A549 (cell line): ENCODE measurements around the gene RNF227. TPM values are rescaled to one million over a fixed set of nuclear protein-coding genes. Genes with fewer than 3 reads are reported as not detected.
"Not testable (repeated sequence)": the region's sequence is repeated elsewhere in the genome, so short reads cannot be mapped to it uniquely, and the experiment has no call there.

Experiments used
- ATAC-seq, 2 experiments: fragments of 200-7000 bp in 1 of 2; fragments of >200 bp in 1 of 2; cut with Nextera tagmentation in 1 of 2; cut with Tn5 transposase in 1 of 2; 3 replicates each; pipeline versions ENCODE4 v1.8.0 to v1.9.1; 2018 to 2020; ENCODE audit warnings: mild to moderate bottlenecking in 1 of 2, moderate library complexity in 1 of 2
- CTCF ChIA-PET: fragments of 300-600 bp; sonication (Branson Sonifier 250); formaldehyde crosslinking; extraction: SDS; loops from one replicate; lab custom pipeline; 2021; ENCODE audit warnings: antibody characterized with exemption, inconsistent platforms; lab: Yijun Ruan, JAX
- POLR2A ChIA-PET: fragments of 350-600 bp; formaldehyde crosslinking; extraction: SDS; loops from one replicate; lab custom pipeline; 2021; ENCODE audit warnings: antibody characterized with exemption, inconsistent platforms; lab: Yijun Ruan, JAX
- DNase-seq, 2 experiments: peaks; one replicate each; pipeline versions ENCODE4 v3.0.0 to v3.0.0-alpha.2; 2011 to 2016; ENCODE audit warnings: low read depth in 1 of 2, low spot score in 1 of 2
- FAIRE-seq: peaks from 2 replicates; lab custom pipeline; 2011; peaks lifted over from hg19 to GRCh38; lab: Jason Lieb, UNC
- H3K27ac ChIP-seq, 2 experiments: fragments of >200 bp; sonication (Bioruptor Twin); formaldehyde crosslinking; 3 replicates each; pipeline ENCODE4 v1.5.1; 2016 to 2017
- H3K4me1 ChIP-seq: fragments of >200 bp; sonication (Bioruptor Twin); formaldehyde crosslinking; 3 replicates; pipeline ENCODE4 v1.6.1; 2016
- H3K4me2 ChIP-seq: fragments of >200 bp; sonication (Bioruptor Twin); formaldehyde crosslinking; 3 replicates; pipeline ENCODE4 v1.6.1; 2016
- H3K4me3 ChIP-seq: fragments of >200 bp; sonication (Bioruptor Twin); formaldehyde crosslinking; 3 replicates; pipeline ENCODE4 v1.5.1; 2016
- H3K9me3 ChIP-seq: fragments of >200 bp; sonication (Bioruptor Twin); formaldehyde crosslinking; 3 replicates; pipeline ENCODE4 v1.6.1; 2016
- CBX8 ChIP-seq: fragments of 200-600 bp; sonication (generic); IDR thresholded peaks from 2 replicates; pipeline ENCODE4 v1.6.1; 2016
- EHF ChIP-seq: fragments of 250-450 bp; sonication (Bioruptor Pico); IDR thresholded peaks from 2 replicates; pipeline ENCODE4 v1.5.0; 2020; ENCODE audit warnings: mild to moderate bottlenecking
- FOSB ChIP-seq: fragments of 250-450 bp; sonication (Bioruptor Pico); IDR thresholded peaks from 2 replicates; pipeline ENCODE4 v1.5.0; 2020; ENCODE audit warnings: mild to moderate bottlenecking, moderate library complexity
- GATA3 ChIP-seq: IDR thresholded peaks from 2 replicates; pipeline ENCODE4 v1.6.1; 2012; ENCODE audit warnings: borderline replicate concordance
- HEYL ChIP-seq: fragments of 250-450 bp; sonication (Bioruptor Pico); IDR thresholded peaks from 2 replicates; pipeline ENCODE4 v1.8.0; 2021; ENCODE audit warnings: mild to moderate bottlenecking, moderate library complexity
- HMGXB4 ChIP-seq: fragments of 250-450 bp; sonication (Bioruptor Pico); IDR thresholded peaks from 2 replicates; pipeline ENCODE4 v1.5.0; 2021; ENCODE audit warnings: mild to moderate bottlenecking, moderate library complexity, borderline replicate concordance
- JUNB ChIP-seq: fragments of >200 bp; sonication (Bioruptor Twin); formaldehyde crosslinking; IDR thresholded peaks from 2 replicates; pipeline ENCODE4 v1.6.1; 2016
- PHF8 ChIP-seq: fragments of 200-600 bp; sonication (generic); IDR thresholded peaks from 2 replicates; pipeline ENCODE4 v1.6.1; 2016; ENCODE audit warnings: low read depth, mild to moderate bottlenecking, antibody characterized with exemption, moderate library complexity, borderline replicate concordance
- POLR2AphosphoS2 ChIP-seq: conservative IDR thresholded peaks from 2 replicates; pipeline ENCODE4 v1.6.1; 2012; ENCODE audit warnings: low read length, improper control_type of control experiment, inconsistent platforms
- ZC3H11A ChIP-seq: fragments of 450-650 bp; IDR thresholded peaks from 2 replicates; pipeline ENCODE4 v1.6.1; 2014; ENCODE audit warnings: antibody characterized with exemption, mild to moderate bottlenecking
- ZNF302 ChIP-seq: fragments of 250-450 bp; sonication (Bioruptor Pico); IDR thresholded peaks from 2 replicates; pipeline ENCODE4 v1.9.0; 2021; ENCODE audit warnings: inconsistent platforms, mild to moderate bottlenecking, moderate library complexity
- WGBS: methylation state at CpG from one replicate; pipeline ENCODE4 v1.1.6; 2017; ENCODE audit errors: missing lambda C conversion rate; 5-methylcytosine and 5-hydroxymethylcytosine counted together
- polyA plus RNA-seq, 4 experiments: library from polyadenylated mRNA; depleted of rRNA in 3 of 4; stranded (reverse); fragments of >200 nt; fragmentation: RNase III in 1 of 4; extraction: RNeasy Plus Mini Kit Qiagen cat#74134 plus additional on column Dnase treatment in 1 of 4; gene quantifications; 2 replicates in 3 of 4; 3 replicates in 1 of 4; pipeline ENCODE4 v1.2.3, GENCODE V29; 2011 to 2017
- small RNA-seq, 6 experiments: library from RNA; depleted of rRNA; stranded (forward); fragments of <200 nt; gene quantifications; one replicate each; pipeline ENCODE3, GENCODE V24; 2012
- TF ChIP-seq, protein P1 (sequence below): fragments of 150-350 bp; IDR thresholded peaks from 2 replicates; pipeline ENCODE4 v1.6.1; 2014; ENCODE audit warnings: low read depth, mild to moderate bottlenecking, low read length
- TF ChIP-seq, protein P2 (sequence below): fragments of >200 bp; sonication (Bioruptor Twin); formaldehyde crosslinking; IDR thresholded peaks from 3 replicates; pipeline ENCODE4 v1.6.1; 2016
- TF ChIP-seq, protein P3 (sequence below): IDR thresholded peaks from 2 replicates; pipeline ENCODE4 v1.6.1; 2012

The RNF227 gene
- polyA plus RNA-seq, 2 of the 4 experiments (the other 2 are of a cell fraction): 2.1 to 4.1 TPM

DNA sequence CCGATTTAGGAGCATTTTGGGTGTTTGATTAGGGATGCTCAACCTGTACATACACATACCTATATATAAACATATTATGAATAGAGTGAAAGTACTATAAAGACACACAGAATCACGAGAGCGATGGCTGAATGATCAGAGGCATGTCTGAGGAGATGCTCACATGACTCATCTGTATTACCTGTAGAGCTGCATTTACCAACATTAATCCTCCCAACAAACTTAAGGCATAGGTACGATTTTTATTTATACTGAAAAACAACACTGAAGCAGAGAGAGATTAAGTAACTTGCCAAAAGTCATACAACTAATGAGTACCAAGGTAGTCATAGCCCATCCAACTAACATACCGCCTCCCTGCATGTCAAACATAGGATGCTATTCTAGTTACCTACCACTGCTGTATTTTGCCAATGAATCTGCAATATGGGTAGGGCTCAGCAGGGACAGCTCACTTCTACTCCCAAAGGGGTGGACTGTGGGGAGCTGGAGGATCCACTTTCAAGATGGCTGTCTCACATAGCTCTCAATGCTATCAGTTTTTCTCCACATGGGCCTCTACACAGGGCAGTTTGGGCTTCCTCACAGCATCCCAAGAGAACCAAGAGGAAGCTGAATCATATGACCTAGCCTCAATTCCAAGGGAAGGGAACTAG is 51.0 kb downstream of the RNF227 start:
- no peak overlapping the region for H3K4me2 ChIP-seq
- no peak overlapping the region for H3K27ac ChIP-seq
- FAIRE-seq: no peak
- TF ChIP-seq POLR2AphosphoS2 (no peak), GATA3 (no peak), PHF8 (no peak), EHF (CRISPR knock-in tag) (no peak), FOSB (CRISPR knock-in tag) (no peak), HMGXB4 (no peak), CBX8 (no peak), ZC3H11A (no peak), HEYL (CRISPR knock-in tag) (no peak), ZNF302 (CRISPR knock-in tag) (no peak), JUNB (no peak)
- TF ChIP-seq, protein P1, sequence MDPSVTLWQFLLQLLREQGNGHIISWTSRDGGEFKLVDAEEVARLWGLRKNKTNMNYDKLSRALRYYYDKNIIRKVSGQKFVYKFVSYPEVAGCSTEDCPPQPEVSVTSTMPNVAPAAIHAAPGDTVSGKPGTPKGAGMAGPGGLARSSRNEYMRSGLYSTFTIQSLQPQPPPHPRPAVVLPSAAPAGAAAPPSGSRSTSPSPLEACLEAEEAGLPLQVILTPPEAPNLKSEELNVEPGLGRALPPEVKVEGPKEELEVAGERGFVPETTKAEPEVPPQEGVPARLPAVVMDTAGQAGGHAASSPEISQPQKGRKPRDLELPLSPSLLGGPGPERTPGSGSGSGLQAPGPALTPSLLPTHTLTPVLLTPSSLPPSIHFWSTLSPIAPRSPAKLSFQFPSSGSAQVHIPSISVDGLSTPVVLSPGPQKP: no peak
- TF ChIP-seq, protein P2, sequence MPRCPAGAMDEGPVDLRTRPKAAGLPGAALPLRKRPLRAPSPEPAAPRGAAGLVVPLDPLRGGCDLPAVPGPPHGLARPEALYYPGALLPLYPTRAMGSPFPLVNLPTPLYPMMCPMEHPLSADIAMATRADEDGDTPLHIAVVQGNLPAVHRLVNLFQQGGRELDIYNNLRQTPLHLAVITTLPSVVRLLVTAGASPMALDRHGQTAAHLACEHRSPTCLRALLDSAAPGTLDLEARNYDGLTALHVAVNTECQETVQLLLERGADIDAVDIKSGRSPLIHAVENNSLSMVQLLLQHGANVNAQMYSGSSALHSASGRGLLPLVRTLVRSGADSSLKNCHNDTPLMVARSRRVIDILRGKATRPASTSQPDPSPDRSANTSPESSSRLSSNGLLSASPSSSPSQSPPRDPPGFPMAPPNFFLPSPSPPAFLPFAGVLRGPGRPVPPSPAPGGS: no peak
- TF ChIP-seq, protein P3, sequence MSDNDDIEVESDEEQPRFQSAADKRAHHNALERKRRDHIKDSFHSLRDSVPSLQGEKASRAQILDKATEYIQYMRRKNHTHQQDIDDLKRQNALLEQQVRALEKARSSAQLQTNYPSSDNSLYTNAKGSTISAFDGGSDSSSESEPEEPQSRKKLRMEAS: no peak
- ChIA-PET POLR2A (interaction anchor here (0.5 to 0.6 kb wide), 2 partner anchors 31 to 461 kb away, joined by 3 to 6 read pairs; partner anchors contain the start of gene TMEM256), CTCF (interaction anchor here (0.5 to 14.5 kb wide), 19 partner anchors 8 to 644 kb away, joined by 3 to 339 read pairs (median 10); partner anchors contain the start of genes ALOX15B, CHD3 and KDM6B)
- WGBS: 84% methylated on average over 5 of the region's 5 CpGs
- no peak overlapping the region for H3K4me3 ChIP-seq
- H3K4me1 ChIP-seq: peaks cover 7% of the 10 kb centered on the region; the same call in 1 of the 3 replicates
- 0 out of 3 replicates have a peak, but pooled peaks cover 2% of the 10 kb centered on the region for H3K9me3 ChIP-seq
- peak in 1 of 2 experiments; percentile 28; a peak in 2 of 6 replicates for ATAC-seq
- no peak for DNase-seq

DNA sequence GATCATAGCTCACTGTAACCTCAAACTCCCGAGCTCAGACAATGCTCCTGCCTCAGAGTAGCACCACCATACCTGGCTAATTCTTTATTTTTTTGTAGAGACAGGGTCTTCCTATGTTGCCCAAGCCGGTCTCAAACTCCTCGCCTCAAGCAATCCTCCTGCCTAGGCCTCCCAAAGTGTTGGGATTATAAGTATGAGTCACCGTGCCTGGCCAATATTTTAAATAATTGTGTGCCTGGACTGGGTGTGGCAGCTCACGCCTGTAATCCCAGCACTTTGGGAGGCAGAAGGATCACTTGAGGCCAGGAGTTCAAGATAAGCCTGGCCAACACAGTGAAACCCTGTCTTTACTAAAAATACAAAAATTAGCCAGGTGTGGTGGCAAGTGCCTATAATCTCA is 51.7 kb downstream of the RNF227 start:
- not testable (repeated sequence) for H3K4me2 ChIP-seq, FAIRE-seq, ATAC-seq, H3K4me3 ChIP-seq, H3K9me3 ChIP-seq, DNase-seq, H3K4me1 ChIP-seq, H3K27ac ChIP-seq
- ChIA-PET CTCF (interaction anchor here (0.7 to 14.5 kb wide), 28 partner anchors 9 to 230 kb away, joined by 3 to 339 read pairs (median 6); partner anchors contain the start of genes ALOX15B, CHD3, CNTROB and KDM6B), POLR2A (interaction anchor here (0.6 kb wide), 2 partner anchors 11 to 461 kb away, joined by 3 read pairs; partner anchors contain the start of gene TMEM256)
- WGBS: 80% methylated on average over 5 of the region's 5 CpGs

Small RNA genes lying within 50 kb of the gene (small RNA-seq; reads per million reads assigned to genes)
- 0 to 10.3 (median 5.5) reads per million in 6 experiments for gene SCARNA21

Other genes starting within 250 kb of the RNF227 start
- 65.9 and 80.1 TPM in 2 replicates for gene TP53, start 228.8 kb downstream of the RNF227 start, polyA plus RNA-seq (2011; rRNA removed)
- gene TP53, start 228.8 kb downstream of the RNF227 start, polyA plus RNA-seq (2017; fragmentation: RNase III; extraction: RNeasy Plus Mini Kit Qiagen cat#74134 plus additional on column Dnase treatment): 53.1 to 64.0 TPM (median 59.4 TPM) in 3 replicates
- 15.9 and 17.4 TPM in 2 replicates for gene WRAP53, start 227.8 kb downstream of the RNF227 start, polyA plus RNA-seq (2011; rRNA removed)
- 33.8 to 34.0 TPM (median 33.9 TPM) in 3 replicates for gene WRAP53, start 227.8 kb downstream of the RNF227 start, polyA plus RNA-seq (2017; fragmentation: RNase III; extraction: RNeasy Plus Mini Kit Qiagen cat#74134 plus additional on column Dnase treatment)
- 1.9 and 2.1 TPM in 2 replicates for gene EFNB3, start 211.1 kb downstream of the RNF227 start, polyA plus RNA-seq (2011; rRNA removed)
- gene EFNB3, start 211.1 kb downstream of the RNF227 start, polyA plus RNA-seq (2017; fragmentation: RNase III; extraction: RNeasy Plus Mini Kit Qiagen cat#74134 plus additional on column Dnase treatment): 0.96 to 1.9 TPM (median 1.7 TPM) in 3 replicates
- gene DNAH2, start 198.5 kb downstream of the RNF227 start, polyA plus RNA-seq (2011; rRNA removed): 0.08 TPM in 2 replicates
- 0.01 to 0.05 TPM (median 0.03 TPM) in 3 replicates for gene DNAH2, start 198.5 kb downstream of the RNF227 start, polyA plus RNA-seq (2017; fragmentation: RNase III; extraction: RNeasy Plus Mini Kit Qiagen cat#74134 plus additional on column Dnase treatment)
- gene KDM6B, start 82.1 kb downstream of the RNF227 start, polyA plus RNA-seq (2011; rRNA removed): 1.3 and 3.3 TPM in 2 replicates
- 7.6 to 10.2 TPM (median 8.8 TPM) in 3 replicates for gene KDM6B, start 82.1 kb downstream of the RNF227 start, polyA plus RNA-seq (2017; fragmentation: RNase III; extraction: RNeasy Plus Mini Kit Qiagen cat#74134 plus additional on column Dnase treatment)
- 0.48 and 0.57 TPM in 2 replicates for gene TMEM88, start 61.2 kb downstream of the RNF227 start, polyA plus RNA-seq (2011; rRNA removed)
- gene TMEM88, start 61.2 kb downstream of the RNF227 start, polyA plus RNA-seq (2017; fragmentation: RNase III; extraction: RNeasy Plus Mini Kit Qiagen cat#74134 plus additional on column Dnase treatment): 0.17 to 0.73 TPM (median 0.33 TPM) in 3 replicates
- 98.9 and 102 TPM in 2 replicates for gene NAA38, start 58.7 kb downstream of the RNF227 start, polyA plus RNA-seq (2011; rRNA removed)
- gene NAA38, start 58.7 kb downstream of the RNF227 start, polyA plus RNA-seq (2017; fragmentation: RNase III; extraction: RNeasy Plus Mini Kit Qiagen cat#74134 plus additional on column Dnase treatment): 268 to 287 TPM (median 275 TPM) in 3 replicates
- gene CYB5D1, start 58.3 kb downstream of the RNF227 start, polyA plus RNA-seq (2011; rRNA removed): 17.7 and 20.4 TPM in 2 replicates
- 26.4 to 28.2 TPM (median 28.1 TPM) in 3 replicates for gene CYB5D1, start 58.3 kb downstream of the RNF227 start, polyA plus RNA-seq (2017; fragmentation: RNase III; extraction: RNeasy Plus Mini Kit Qiagen cat#74134 plus additional on column Dnase treatment)
- 56.3 and 69.7 TPM in 2 replicates for gene CHD3, start 27.5 kb downstream of the RNF227 start, polyA plus RNA-seq (2011; rRNA removed)
- 88.0 to 113 TPM (median 111 TPM) in 3 replicates for gene CHD3, start 27.5 kb downstream of the RNF227 start, polyA plus RNA-seq (2017; fragmentation: RNase III; extraction: RNeasy Plus Mini Kit Qiagen cat#74134 plus additional on column Dnase treatment)
- gene KCNAB3, start 13.6 kb upstream of the RNF227 start, polyA plus RNA-seq (2011; rRNA removed): 2.4 and 2.7 TPM in 2 replicates
- gene KCNAB3, start 13.6 kb upstream of the RNF227 start, polyA plus RNA-seq (2017; fragmentation: RNase III; extraction: RNeasy Plus Mini Kit Qiagen cat#74134 plus additional on column Dnase treatment): 3.2 to 4.8 TPM (median 3.4 TPM) in 3 replicates
- 200 and 204 TPM in 2 replicates for gene TRAPPC1, start 15.7 kb upstream of the RNF227 start, polyA plus RNA-seq (2011; rRNA removed)
- 314 to 336 TPM (median 328 TPM) in 3 replicates for gene TRAPPC1, start 15.7 kb upstream of the RNF227 start, polyA plus RNA-seq (2017; fragmentation: RNase III; extraction: RNeasy Plus Mini Kit Qiagen cat#74134 plus additional on column Dnase treatment)
- 23.2 and 28.3 TPM in 2 replicates for gene CNTROB, start 15.9 kb upstream of the RNF227 start, polyA plus RNA-seq (2011; rRNA removed)
- 56.4 to 59.4 TPM (median 57.0 TPM) in 3 replicates for gene CNTROB, start 15.9 kb upstream of the RNF227 start, polyA plus RNA-seq (2017; fragmentation: RNase III; extraction: RNeasy Plus Mini Kit Qiagen cat#74134 plus additional on column Dnase treatment)
- gene GUCY2D, start 86.3 kb upstream of the RNF227 start, polyA plus RNA-seq (2011; rRNA removed): not detected in 2 replicates
- 0.14 to 0.50 TPM in 2 of 3 replicates, not detected in the other for gene GUCY2D, start 86.3 kb upstream of the RNF227 start, polyA plus RNA-seq (2017; fragmentation: RNase III; extraction: RNeasy Plus Mini Kit Qiagen cat#74134 plus additional on column Dnase treatment)
- not detected in 2 replicates for gene ALOX15B, start 122.8 kb upstream of the RNF227 start, polyA plus RNA-seq (2011; rRNA removed)
- not detected in 3 replicates for gene ALOX15B, start 122.8 kb upstream of the RNF227 start, polyA plus RNA-seq (2017; fragmentation: RNase III; extraction: RNeasy Plus Mini Kit Qiagen cat#74134 plus additional on column Dnase treatment)
- gene ALOX12B, start 171.4 kb upstream of the RNF227 start, polyA plus RNA-seq (2011; rRNA removed): 0.63 and 1.0 TPM in 2 replicates
- 1.0 to 1.5 TPM (median 1.3 TPM) in 3 replicates for gene ALOX12B, start 171.4 kb upstream of the RNF227 start, polyA plus RNA-seq (2017; fragmentation: RNase III; extraction: RNeasy Plus Mini Kit Qiagen cat#74134 plus additional on column Dnase treatment)
- 0.35 and 0.58 TPM in 2 replicates for gene ALOXE3, start 202.2 kb upstream of the RNF227 start, polyA plus RNA-seq (2011; rRNA removed)
- gene ALOXE3, start 202.2 kb upstream of the RNF227 start, polyA plus RNA-seq (2017; fragmentation: RNase III; extraction: RNeasy Plus Mini Kit Qiagen cat#74134 plus additional on column Dnase treatment): 0.40 to 0.51 TPM (median 0.46 TPM) in 3 replicates
- 0.56 and 0.58 TPM in 2 replicates for gene HES7, start 207.8 kb upstream of the RNF227 start, polyA plus RNA-seq (2011; rRNA removed)
- 0.67 to 1.4 TPM (median 0.72 TPM) in 3 replicates for gene HES7, start 207.8 kb upstream of the RNF227 start, polyA plus RNA-seq (2017; fragmentation: RNase III; extraction: RNeasy Plus Mini Kit Qiagen cat#74134 plus additional on column Dnase treatment)
- 5.5 and 5.6 TPM in 2 replicates for gene PER1, start 236.1 kb upstream of the RNF227 start, polyA plus RNA-seq (2011; rRNA removed)
- 6.8 to 8.7 TPM (median 8.4 TPM) in 3 replicates for gene PER1, start 236.1 kb upstream of the RNF227 start, polyA plus RNA-seq (2017; fragmentation: RNase III; extraction: RNeasy Plus Mini Kit Qiagen cat#74134 plus additional on column Dnase treatment)
- 21.7 and 24.7 TPM in 2 replicates for gene VAMP2, start 246.7 kb upstream of the RNF227 start, polyA plus RNA-seq (2011; rRNA removed)
- 19.2 to 23.3 TPM (median 19.3 TPM) in 3 replicates for gene VAMP2, start 246.7 kb upstream of the RNF227 start, polyA plus RNA-seq (2017; fragmentation: RNase III; extraction: RNeasy Plus Mini Kit Qiagen cat#74134 plus additional on column Dnase treatment)